ENCODE data around the gene LONP1.

LONP1 gene

DNA sequence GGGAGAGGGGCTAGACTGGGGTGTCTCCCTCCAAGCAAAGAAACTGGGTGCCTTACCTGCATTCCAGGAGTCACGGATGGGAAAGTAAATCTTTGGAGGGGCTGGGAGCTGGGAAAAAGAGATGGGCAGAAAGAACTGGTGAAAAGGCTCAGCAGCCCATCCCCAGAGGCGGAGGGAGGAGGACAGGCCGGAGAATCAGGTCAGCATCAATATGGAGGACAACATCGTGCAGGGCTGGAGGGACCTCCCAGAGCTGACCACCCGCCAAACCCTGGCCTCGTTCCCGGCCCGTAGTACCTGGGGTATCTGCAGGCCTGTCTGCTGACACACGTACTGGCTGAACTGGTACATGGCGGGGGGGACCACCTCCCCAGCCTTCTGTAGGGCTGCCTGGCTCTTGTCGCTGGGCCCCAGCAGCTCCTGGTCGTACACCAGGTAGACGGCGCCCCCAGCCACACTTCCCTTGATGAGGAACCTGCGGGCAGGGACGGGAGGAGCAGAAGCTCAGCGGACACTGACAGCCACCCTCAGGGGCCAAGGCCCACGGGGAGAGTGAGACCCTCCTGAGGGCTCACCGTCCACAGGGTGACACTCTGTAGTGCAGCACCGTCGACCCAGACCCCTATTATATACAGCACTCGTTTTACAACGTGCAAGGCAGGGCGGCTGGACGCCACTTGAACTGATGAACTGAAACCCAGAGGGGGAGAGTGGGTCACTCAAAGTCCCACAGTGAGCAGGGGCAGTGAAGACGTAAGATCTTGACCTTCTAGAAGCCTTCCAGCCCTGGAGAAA is 40.5 kb downstream of the LONP1 start:
- in situ Hi-C loops (cut with MboI; ENCODE audit: low sequenced_read_pairs): no loop called here

DNA sequence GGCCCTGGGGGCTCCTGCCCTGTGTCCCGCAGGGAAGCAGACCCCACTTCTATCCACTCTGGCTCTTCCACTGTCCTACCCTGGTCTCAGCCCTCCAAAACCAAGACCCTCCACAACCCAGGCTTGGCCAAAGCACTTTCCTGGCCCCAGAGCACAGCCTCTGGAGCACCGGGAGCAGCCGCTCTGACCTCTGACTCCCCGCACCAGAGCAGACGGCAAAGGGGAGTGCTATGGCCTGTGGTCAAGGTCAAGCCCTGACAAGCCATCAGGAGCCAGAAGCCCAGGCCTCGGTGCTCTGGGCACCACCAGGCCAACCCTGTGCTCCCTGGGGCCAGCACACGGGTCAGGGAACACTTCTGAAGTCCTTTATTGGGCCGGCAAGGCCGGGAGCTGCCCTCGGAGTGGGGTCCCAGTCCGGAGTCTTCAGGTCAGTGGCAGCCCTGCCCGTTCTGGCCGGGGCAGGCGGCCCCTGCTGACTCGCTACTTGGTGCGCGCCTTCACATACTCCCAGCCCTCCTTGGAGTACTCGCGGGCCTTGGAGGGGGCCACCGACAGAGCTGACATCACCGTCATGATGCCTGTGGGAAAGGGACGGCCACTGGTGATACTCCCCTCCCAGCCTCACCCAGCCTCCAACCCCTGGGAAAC is 41.8 kb downstream of the LONP1 start:
- in situ Hi-C loops (cut with MboI; ENCODE audit: low sequenced_read_pairs): no loop called here

DNA sequence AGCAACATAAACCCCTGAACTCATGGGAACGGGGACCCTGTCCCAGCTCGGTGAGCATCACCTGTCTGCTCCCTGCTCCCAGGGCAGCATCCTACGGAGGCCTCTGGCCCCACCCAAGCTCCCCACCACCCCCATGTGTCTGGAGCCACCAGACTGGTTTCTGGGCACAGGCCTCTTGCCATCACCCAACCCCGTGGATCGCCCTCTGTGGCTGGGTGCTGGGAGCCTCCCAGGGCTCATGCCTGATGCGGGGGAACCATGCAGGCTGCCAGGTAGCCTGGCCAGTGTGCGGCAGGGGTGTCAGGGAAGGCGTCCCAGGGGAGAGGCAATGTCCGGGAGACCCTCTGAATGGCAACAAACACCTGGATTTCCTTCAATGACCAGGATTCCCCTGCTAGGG is 42.4 kb downstream of the LONP1 start:
- in situ Hi-C loops (cut with MboI; ENCODE audit: low sequenced_read_pairs): no loop called here

DNA sequence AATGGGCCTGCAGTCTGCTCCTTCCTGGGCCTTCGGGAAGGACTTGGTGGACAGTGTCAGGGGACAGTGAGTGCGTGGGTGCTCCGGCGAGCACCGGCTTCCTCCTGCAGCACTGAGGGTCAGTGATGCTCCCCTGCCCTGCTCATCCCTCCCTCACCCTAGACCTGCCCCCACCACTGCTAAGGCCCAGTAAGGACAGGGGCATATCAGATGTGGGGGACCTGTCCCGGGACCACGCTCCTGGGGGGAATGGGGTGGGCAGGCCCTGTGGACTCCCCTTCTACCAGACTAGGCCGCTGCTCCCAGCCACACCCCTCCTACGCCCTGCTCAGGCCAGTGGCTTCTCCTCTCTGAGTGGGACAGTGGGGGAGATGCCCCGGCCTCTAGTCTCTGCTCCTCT is 42.8 kb downstream of the LONP1 start:
- in situ Hi-C loops (cut with MboI; ENCODE audit: low sequenced_read_pairs): no loop called here

DNA sequence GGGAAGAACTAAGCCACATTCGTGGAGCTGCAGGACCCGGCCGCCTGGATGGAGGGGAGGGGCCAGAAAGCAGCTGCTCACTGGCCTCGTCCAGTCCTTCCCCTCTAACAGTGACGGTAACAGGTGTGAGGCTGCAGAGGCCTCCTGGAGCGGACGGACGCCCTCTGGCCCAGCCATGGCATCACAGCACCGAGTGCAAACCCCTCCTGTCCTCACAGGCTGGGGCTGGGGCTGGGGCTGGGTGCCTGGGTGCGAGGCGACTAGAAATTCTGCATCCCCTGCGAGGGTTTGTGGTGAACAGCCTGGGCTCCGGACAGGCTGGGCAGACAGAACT is 43.2 kb downstream of the LONP1 start:
- in situ Hi-C loops (cut with MboI; ENCODE audit: low sequenced_read_pairs): no loop called here

DNA sequence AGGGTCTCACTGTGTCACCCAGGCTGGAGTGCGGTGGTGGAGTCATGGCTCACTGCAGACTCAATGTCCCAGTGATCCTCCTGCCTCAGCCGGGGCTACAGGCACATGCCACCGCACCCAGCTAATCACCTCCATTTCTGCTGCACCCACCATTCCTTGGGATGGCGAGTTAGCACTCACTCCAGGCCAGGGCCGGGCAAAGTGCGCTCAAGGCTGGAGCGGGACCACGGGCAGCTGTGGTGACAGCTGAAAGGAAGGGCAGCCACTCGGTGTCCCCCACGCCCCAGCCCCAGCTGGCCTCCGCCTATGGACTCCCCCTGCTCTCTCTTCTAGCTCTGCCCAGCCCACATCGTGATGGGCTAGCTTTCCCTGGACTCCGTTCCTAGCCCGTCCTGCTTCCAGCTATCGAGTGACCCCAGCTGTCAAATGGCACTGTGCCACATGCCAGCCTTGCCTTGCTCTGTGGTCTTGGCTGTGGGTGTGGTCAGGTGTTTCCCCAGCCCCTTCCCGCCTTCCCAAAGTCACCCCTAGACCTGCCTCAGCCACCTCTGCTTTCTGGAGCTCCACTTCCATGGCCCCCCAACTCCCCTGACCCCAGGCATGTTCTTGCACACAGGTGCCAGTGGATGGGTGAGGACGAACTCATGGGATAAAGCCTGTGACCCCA is 43.7 kb downstream of the LONP1 start:
- in situ Hi-C loops (cut with MboI; ENCODE audit: low sequenced_read_pairs): no loop called here

DNA sequence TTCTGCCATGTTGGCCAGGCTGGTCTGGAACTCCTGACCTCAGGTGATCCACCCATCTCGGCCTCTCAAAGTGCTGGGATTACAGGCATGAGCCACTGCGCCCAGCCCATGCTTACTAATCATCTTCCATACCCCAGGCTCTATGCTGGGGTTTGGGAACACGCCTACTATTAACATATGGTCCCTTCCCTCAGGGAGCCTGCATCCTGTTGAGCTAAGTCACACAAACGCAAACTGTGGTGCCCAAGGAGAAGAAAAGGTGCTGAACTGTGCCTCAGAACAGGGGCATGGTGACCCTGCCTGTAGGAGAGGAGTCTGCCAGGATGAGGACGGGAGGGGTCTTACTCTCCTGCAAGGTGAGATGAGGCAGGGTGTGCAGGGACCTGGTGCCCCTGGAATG is 45.2 kb downstream of the LONP1 start:
- in situ Hi-C loops (cut with MboI; ENCODE audit: low sequenced_read_pairs): no loop called here

DNA sequence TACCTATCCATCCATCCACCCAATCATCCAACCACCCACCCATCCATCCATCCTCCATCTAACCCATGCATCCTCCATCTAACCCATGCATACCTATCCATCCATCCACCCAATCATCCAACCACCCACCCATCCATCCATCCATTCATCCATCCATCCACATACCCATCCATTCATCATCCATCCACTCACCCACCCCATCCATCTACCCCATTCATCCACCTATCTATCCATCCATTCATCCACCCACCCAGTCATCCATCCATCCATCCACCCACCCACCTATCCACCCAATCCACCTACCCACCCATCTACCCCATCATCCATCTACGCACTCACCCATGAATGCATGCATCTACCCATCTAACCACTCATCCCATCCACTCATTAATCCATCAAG is 46.2 kb downstream of the LONP1 start:
- in situ Hi-C loops (cut with MboI; ENCODE audit: low sequenced_read_pairs): no loop called here

DNA sequence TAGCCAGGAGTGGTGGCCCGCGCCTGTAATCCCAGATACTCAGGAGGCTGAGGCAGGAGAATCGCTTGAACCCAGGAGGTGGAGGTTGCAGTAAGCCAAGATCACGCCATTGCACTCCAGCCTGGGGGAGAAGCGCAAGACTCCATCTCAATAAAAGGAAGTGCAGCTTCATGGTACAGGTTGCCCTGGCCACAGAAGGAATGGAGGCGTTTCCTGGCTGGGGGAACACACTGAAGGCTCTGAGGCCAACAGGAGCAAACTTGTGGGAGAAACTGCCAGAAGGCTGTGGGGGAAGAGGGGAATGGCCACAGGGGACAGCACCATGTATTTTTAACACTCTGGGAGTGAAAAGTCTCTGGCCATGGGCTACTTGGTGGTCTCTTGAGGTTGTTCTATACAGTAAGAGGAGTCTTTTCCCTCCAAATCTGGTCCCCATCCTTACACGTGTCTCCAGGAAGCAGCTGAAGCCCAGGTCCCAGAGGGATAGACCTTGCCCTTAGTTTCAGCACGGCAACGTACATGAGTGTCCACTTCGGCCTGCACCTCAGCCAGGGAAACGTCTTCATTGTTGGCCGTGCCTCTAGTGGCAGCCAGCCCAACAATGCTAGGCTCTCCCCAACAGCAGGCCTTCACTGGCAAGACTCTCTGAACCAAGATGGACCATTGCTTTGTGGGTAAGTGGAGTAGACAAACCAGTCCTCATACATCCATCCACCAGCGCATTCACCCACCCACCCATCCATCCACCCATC is 47.1 kb downstream of the LONP1 start:
- in situ Hi-C loops (cut with MboI; ENCODE audit: low sequenced_read_pairs): no loop called here

DNA sequence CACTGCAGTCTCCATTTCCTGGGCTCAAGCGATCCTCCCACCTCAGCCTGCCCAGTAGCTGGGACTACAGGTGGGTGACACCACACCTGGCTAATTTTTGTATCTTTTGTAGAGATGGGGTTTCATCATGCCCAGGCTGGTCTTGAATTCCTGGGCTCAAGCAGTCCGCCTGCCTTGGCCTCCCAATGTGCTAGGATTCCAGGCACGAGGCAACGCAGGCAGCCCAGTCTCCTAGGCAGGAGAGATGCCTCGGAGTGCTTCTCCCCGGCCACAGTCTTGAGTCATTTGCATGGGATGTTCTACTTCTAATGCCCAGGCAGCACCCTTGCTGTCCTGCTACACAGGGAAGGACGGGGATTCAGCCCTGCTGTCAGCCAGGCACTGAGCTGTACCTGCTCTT is 48.3 kb downstream of the LONP1 start:
- in situ Hi-C loops (cut with MboI; ENCODE audit: low sequenced_read_pairs): no loop called here

DNA sequence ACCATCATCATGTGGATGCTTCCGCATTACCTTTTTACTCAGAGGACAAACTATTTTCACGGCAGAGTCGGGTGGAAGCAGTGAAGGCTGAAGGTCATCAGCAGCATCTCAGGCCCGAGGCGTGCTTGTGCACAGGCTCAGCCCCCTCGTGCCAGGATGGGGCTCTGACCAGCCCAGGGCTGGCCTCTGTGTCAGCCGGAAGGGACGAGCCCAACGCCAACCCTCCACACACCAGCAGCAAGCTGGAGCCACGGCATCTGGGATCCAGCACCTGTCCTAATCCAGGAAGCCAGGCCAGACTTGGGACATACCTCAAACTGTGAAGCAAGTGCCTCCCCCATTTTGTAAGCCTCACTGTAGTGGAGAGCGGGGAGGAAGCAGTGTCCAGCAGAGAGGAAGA is 50.7 kb downstream of the LONP1 start:
- in situ Hi-C loops (cut with MboI; ENCODE audit: low sequenced_read_pairs): no loop called here

DNA sequence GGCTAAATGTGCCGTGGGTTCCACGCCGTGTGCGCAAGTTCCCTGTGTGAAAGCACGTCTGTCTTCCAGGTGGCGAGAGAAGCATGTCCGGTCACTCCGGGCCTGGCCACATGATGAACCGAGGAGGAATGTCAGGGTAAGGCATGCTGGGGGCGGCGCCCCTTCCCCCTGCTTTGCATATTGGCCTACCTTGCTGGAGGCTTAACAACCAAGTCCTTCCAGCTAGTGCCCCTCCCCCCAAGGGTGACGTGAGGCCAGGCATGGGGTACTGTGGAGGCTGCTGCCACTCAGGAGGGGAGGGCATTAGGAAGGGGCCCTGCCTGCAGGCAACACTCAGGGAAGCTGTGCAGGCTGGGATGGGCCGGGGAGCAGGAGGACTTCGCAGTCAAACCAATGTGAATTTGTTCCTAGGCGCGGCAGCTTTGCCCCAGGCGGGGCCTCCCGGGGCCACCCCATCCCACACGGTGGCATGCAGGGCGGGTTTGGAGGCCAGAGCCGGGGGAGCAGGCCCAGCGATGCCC is 52.1 kb downstream of the LONP1 start:
- in situ Hi-C loops (cut with MboI; ENCODE audit: low sequenced_read_pairs): no loop called here

DNA sequence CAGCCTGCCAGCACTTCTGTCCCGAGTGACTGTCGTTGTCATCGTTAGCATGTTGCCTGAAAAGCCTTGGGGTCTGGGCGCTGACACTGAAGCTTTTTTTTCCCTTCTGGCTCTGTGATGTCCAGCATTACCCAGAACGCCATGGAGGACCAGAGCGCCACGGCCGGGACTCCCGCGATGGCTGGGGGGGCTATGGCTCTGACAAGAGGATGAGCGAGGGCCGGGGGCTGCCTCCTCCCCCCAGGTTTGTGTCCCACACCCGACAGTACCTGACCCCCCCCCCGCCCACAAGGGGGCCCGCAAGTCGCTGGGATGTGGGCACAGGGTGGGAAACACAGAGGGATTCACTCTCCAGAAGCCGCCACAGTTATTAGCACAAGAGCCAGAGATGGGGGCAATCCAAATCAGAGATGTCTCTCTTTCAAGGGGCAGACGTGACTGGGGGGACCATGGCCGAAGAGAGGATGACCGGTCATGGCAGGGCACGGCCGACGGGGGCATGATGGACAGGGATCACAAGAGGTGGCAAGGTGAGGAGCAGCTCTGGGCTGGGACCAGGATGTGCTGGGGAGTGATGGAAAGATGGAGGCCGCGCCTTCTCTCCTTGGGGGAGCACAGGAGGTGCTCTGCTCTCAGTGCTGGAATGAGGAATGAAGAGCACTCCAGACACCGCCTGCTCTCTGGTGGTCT is 52.9 kb downstream of the LONP1 start:
- in situ Hi-C loops (cut with MboI; ENCODE audit: low sequenced_read_pairs): no loop called here

DNA sequence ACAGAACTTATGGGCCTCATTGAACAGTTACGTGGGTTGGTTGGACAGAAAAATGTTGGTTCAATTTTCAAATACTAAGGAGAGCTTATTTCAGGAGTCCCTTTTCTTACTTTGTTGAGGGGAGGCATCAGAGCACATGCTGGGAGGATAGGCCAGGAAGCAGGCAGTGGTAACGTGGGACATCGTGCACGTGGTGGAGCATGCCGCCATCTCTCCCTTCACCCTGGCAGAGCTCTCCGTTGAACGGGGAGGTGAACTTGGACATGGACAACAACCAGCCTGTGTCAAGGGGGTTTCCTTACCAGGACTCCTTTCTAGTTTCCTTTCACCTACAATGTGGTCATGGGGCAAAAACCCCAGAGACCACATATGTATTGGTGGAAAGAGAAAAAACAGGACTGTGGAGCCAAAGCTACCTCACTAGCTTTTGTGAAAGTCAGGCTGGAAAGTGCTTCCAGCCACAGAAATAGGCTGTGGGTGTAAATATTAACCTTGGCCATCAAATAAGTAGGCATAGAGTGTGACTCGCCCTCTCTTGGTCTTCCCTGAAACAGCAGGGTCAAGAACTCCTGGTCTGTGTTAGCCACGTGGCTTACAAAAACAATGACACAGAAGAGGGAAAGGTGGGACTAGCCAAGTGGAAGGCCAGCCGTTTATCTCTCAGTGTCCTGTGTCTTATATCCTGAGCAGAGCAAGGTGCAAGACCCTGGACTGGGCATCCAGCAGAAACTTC is 54.0 kb downstream of the LONP1 start:
- in situ Hi-C loops (cut with MboI; ENCODE audit: low sequenced_read_pairs): no loop called here

DNA sequence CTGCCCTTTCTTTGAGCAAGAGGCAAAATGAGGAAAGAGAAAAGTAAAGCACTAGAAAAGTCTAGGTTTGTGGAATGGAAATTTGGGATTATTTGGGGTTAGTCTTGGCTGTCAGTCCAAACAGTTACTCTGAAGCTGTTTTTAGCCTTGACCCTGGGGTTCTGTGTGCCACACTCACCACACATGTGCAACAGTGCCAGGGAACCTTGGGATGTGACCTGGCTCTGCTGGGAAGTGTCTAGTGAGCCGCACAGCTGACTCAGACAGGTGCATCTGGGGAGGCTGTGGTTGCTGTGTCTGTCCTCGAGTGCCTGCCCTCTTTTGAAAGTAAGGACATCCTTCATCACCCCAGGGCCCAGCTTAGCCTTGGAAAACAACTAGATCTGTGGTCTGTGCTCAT is 55.4 kb downstream of the LONP1 start:
- in situ Hi-C loops (cut with MboI; ENCODE audit: low sequenced_read_pairs): no loop called here

DNA sequence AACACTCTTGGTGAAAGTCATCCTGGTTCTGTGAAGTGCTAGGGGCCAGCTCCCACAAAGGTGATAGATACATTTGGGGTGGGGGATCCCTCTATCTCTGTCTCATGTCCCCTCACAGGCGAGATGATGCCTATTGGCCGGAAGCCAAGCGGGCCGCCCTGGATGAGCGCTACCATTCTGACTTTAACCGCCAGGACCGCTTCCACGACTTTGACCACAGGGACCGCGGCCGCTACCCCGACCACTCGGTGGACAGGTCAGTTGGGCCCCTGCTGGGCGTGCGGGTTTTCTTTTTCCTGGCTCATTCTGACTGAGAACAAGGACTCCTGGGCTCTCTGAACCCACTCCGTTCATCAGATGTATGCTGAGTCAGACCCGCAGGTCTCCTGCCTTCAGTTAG is 56.0 kb downstream of the LONP1 start:
- in situ Hi-C loops (cut with MboI; ENCODE audit: low sequenced_read_pairs): no loop called here

DNA sequence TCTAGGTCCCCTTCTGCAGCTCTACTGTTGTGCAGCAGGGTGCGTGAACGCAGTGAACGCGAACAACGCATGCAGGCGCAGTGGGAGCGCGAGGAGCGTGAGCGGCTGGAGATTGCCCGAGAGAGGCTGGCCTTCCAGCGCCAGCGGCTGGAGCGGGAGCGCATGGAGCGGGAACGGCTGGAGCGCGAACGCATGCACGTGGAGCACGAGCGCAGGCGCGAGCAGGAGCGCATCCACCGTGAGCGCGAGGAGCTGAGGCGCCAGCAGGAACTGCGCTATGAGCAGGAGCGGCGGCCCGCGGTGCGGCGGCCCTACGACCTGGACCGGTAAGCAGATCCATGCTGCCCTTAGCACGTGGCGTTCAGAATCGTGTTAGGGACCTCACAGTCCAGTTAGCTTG is 58.5 kb downstream of the LONP1 start:
- in situ Hi-C loops (cut with MboI; ENCODE audit: low sequenced_read_pairs): no loop called here

DNA sequence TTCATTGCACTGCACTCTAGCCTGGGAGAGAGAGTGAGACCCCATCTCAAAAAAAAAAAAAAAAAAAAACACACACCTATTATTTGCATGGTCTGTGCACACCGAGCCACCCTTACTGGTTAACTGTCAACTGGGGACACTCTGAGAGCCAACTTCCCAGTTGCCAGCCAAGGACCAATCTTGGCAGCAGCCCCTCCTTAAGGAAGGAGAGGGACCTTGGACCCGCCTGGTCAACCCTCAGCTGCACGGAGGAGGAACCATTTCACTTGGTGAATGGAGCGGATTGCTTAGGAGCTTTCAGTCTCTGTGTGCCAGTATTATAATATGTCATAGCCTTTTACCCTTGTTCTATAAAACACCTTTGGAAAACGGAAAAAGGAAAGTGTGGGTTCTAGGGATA is 64.5 kb downstream of the LONP1 start:
- in situ Hi-C loops (cut with MboI; ENCODE audit: low sequenced_read_pairs): no loop called here

DNA sequence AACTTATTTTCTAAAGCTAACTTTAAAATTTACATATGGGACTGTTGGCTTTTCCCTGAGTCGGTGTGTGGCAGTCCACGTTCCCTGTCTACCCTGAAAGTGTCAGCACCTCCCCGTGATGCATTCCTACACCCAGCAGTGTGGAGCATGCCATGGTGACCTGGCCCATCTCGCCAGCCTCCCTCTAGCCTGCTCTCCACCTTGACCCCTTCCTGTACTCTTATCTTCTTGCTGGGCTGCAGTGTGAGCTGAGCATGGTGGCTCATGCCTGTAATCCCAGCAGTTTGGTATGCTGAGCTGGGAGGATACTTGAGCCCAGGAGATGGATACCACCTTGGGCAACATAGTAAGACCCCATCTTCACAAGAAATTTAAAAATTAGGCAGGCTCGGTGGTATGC is 65.0 kb downstream of the LONP1 start:
- in situ Hi-C loops (cut with MboI; ENCODE audit: low sequenced_read_pairs): no loop called here

DNA sequence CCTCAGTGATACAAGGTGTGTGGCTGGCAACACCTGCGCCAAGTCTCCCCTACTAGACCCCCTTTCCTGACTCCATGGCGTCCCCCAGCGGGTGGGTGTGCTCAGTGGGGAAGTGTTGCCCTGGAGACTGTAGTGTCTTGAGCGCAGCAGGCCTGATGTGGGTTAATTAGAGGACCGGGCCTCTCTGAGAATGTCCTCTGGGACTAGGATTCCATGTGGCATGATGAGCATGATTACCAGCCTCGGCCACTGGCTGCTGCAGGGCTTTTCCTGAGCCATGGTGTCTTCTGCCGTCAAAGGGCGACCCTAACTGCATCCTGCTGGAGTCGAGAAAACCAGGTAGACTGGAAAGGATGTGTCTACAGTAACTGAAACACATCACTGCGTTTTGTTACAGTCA is 67.7 kb downstream of the LONP1 start:
- in situ Hi-C loops (cut with MboI; ENCODE audit: low sequenced_read_pairs): no loop called here

Measured in HL-60/S4 treated with retinoic acid at 250 ng/mL for 4 days and 3 days (cell line).